Memory B cell (primary cell): ENCODE measurements around the gene NCOA7.
"Not testable (repeated sequence)": the region's sequence is repeated elsewhere in the genome, so short reads cannot be mapped to it uniquely, and the experiment has no call there.

Experiments
- ATAC-seq: fragments of 150-1000 bp; cut with Tn5 transposase; 2 replicates; pipeline ENCODE4 v1.10.0; 2021; ENCODE audit warnings: low read depth, mild to moderate bottlenecking, moderate library complexity
- DNase-seq, 2 donors: peaks; one replicate each; pipeline ENCODE4 v3.0.0; 2022; ENCODE audit warnings: low spot score in 2 of 2
- H3K27ac Mint-ChIP-seq: one replicate; pipeline ENCODE4 v1.8.0; 2022; ENCODE audit warnings: mild to moderate bottlenecking, moderate library complexity, mixed read lengths
- H3K27me3 Mint-ChIP-seq: one replicate; pipeline ENCODE4 v1.8.0; 2022; ENCODE audit warnings: mixed read lengths
- H3K36me3 Mint-ChIP-seq: one replicate; pipeline ENCODE4 v1.8.0; 2022; ENCODE audit warnings: mild to moderate bottlenecking, mixed read lengths
- H3K4me1 Mint-ChIP-seq: one replicate; pipeline ENCODE4 v1.8.0; 2022; ENCODE audit warnings: mixed read lengths
- H3K4me3 Mint-ChIP-seq: one replicate; pipeline ENCODE4 v1.8.0; 2022; ENCODE audit warnings: mild to moderate bottlenecking, moderate library complexity, mixed read lengths
- H3K9me3 Mint-ChIP-seq: one replicate; pipeline ENCODE4 v1.8.0; 2022; ENCODE audit warnings: mixed read lengths

The NCOA7 gene

GRCh38 chr6:125839471-125839870, 48.7 kb downstream of the NCOA7 start:
- Mint-ChIP-seq H3K4me3 (no peak overlapping the region), H3K27me3 (no peaks in the 10 kb centered on the region), H3K9me3 (no peaks in the 10 kb centered on the region), H3K36me3 (peaks cover 8% of the 10 kb centered on the region), H3K4me1 (peaks cover 16% of the 10 kb centered on the region), H3K27ac (no peak overlapping the region)
- ATAC-seq (no peak), DNase-seq (no peak)

- H3K4me3 Mint-ChIP-seq, result no peak overlapping the region
- DNase-seq (no peak), ATAC-seq (no peak)
- peaks cover 8% of the 10 kb centered on the region for H3K36me3 Mint-ChIP-seq
- no peaks in the 10 kb centered on the region for H3K27me3 Mint-ChIP-seq
- H3K9me3 Mint-ChIP-seq, result no peaks in the 10 kb centered on the region
- H3K4me1 Mint-ChIP-seq, result peaks cover 13% of the 10 kb centered on the region
- H3K27ac Mint-ChIP-seq, result no peak overlapping the region
These were observed 49.1 kb downstream of the NCOA7 start for GRCh38 chr6:125839879-125840278.

- Mint-ChIP-seq H3K4me1 (peaks cover 13% of the 10 kb centered on the region), H3K27me3 (no peaks in the 10 kb centered on the region), H3K36me3 (peaks cover 10% of the 10 kb centered on the region), H3K9me3 (no peaks in the 10 kb centered on the region), H3K4me3 (no peak overlapping the region), H3K27ac (no peak overlapping the region)
- DNase-seq (no peak), ATAC-seq (no peak)
These were observed 50.8 kb downstream of the NCOA7 start for GRCh38 chr6:125841356-125842090.

- no peak overlapping the region for H3K4me3 Mint-ChIP-seq
- peaks cover 13% of the 10 kb centered on the region for H3K4me1 Mint-ChIP-seq
- no peaks in the 10 kb centered on the region for H3K27me3 Mint-ChIP-seq
- peaks cover 10% of the 10 kb centered on the region for H3K36me3 Mint-ChIP-seq
- H3K9me3 Mint-ChIP-seq, result no peaks in the 10 kb centered on the region
- DNase-seq (no peak), ATAC-seq (no peak)
- no peak overlapping the region for H3K27ac Mint-ChIP-seq
These were observed 51.4 kb downstream of the NCOA7 start for GRCh38 chr6:125842091-125842626.

GRCh38 chr6:125843593-125843992, 52.8 kb downstream of the NCOA7 start:
- peaks cover 5% of the 10 kb centered on the region for H3K4me1 Mint-ChIP-seq
- no peak overlapping the region for H3K4me3 Mint-ChIP-seq
- no peak for DNase-seq
- H3K36me3 Mint-ChIP-seq, result peaks cover 9% of the 10 kb centered on the region
- H3K9me3 Mint-ChIP-seq, result peaks cover 1% of the 10 kb centered on the region
- H3K27ac Mint-ChIP-seq, result no peak overlapping the region
- ATAC-seq, result no peak
- no peaks in the 10 kb centered on the region for H3K27me3 Mint-ChIP-seq

GRCh38 chr6:125844989-125845388, 54.2 kb downstream of the NCOA7 start:
- Mint-ChIP-seq H3K4me3 (no peak overlapping the region), H3K27me3 (no peaks in the 10 kb centered on the region), H3K4me1 (peaks cover 5% of the 10 kb centered on the region), H3K9me3 (peaks cover 1% of the 10 kb centered on the region), H3K27ac (no peak overlapping the region), H3K36me3 (peaks cover 5% of the 10 kb centered on the region)
- ATAC-seq, result no peak
- no peak for DNase-seq

GRCh38 chr6:125846292-125847024, 55.7 kb downstream of the NCOA7 start:
- ATAC-seq, result no peak
- H3K27ac Mint-ChIP-seq, result no peak overlapping the region
- peaks cover 5% of the 10 kb centered on the region for H3K4me1 Mint-ChIP-seq
- H3K9me3 Mint-ChIP-seq, result peaks cover 1% of the 10 kb centered on the region
- H3K4me3 Mint-ChIP-seq, result no peak overlapping the region
- no peak for DNase-seq
- H3K36me3 Mint-ChIP-seq, result peaks cover 5% of the 10 kb centered on the region
- H3K27me3 Mint-ChIP-seq, result no peaks in the 10 kb centered on the region

GRCh38 chr6:125848286-125848685, 57.5 kb downstream of the NCOA7 start:
- H3K4me3 Mint-ChIP-seq, H3K27ac Mint-ChIP-seq, H3K27me3 Mint-ChIP-seq, DNase-seq, H3K9me3 Mint-ChIP-seq, ATAC-seq, H3K4me1 Mint-ChIP-seq: not testable (repeated sequence)
- H3K36me3 Mint-ChIP-seq, result peaks cover 14% of the 10 kb centered on the region

- Mint-ChIP-seq H3K36me3 (peaks cover 18% of the 10 kb centered on the region), H3K4me1 (peaks cover 10% of the 10 kb centered on the region), H3K4me3 (no peak overlapping the region), H3K9me3 (peaks cover 7% of the 10 kb centered on the region), H3K27me3 (no peaks in the 10 kb centered on the region), H3K27ac (peak overlapping the region; percentile 9)
- no peak for ATAC-seq
- DNase-seq, result no peak
These were observed 59.6 kb downstream of the NCOA7 start for GRCh38 chr6:125850361-125850760.

GRCh38 chr6:125852587-125852986, 61.8 kb downstream of the NCOA7 start:
- no peak for ATAC-seq
- Mint-ChIP-seq H3K36me3 (peaks cover 25% of the 10 kb centered on the region), H3K27me3 (no peaks in the 10 kb centered on the region), H3K9me3 (peaks cover 7% of the 10 kb centered on the region), H3K4me3 (no peak overlapping the region), H3K27ac (no peak overlapping the region), H3K4me1 (peaks cover 10% of the 10 kb centered on the region)
- DNase-seq, result no peak

- peaks cover 10% of the 10 kb centered on the region for H3K4me1 Mint-ChIP-seq
- ATAC-seq (no peak), DNase-seq (no peak)
- H3K27me3 Mint-ChIP-seq, result no peaks in the 10 kb centered on the region
- H3K4me3 Mint-ChIP-seq, result no peak overlapping the region
- H3K9me3 Mint-ChIP-seq, result peaks cover 5% of the 10 kb centered on the region
- H3K27ac Mint-ChIP-seq, result peak overlapping the region; percentile 33
- peaks cover 22% of the 10 kb centered on the region for H3K36me3 Mint-ChIP-seq
These were observed 62.4 kb downstream of the NCOA7 start for GRCh38 chr6:125853168-125853567.

- ATAC-seq, result no peak
- H3K27ac Mint-ChIP-seq, result peak overlapping the region; percentile 33
- no peak overlapping the region for H3K4me3 Mint-ChIP-seq
- peaks cover 10% of the 10 kb centered on the region for H3K4me1 Mint-ChIP-seq
- no peak for DNase-seq
- H3K9me3 Mint-ChIP-seq, result peaks cover 5% of the 10 kb centered on the region
- H3K27me3 Mint-ChIP-seq, result no peaks in the 10 kb centered on the region
- H3K36me3 Mint-ChIP-seq, result peaks cover 23% of the 10 kb centered on the region
These were observed 63.0 kb downstream of the NCOA7 start for GRCh38 chr6:125853756-125854155.

GRCh38 chr6:125854355-125854754, 63.6 kb downstream of the NCOA7 start:
- H3K4me3 Mint-ChIP-seq, result no peak overlapping the region
- H3K4me1 Mint-ChIP-seq, result peaks cover 10% of the 10 kb centered on the region
- H3K27ac Mint-ChIP-seq, result peak overlapping the region; percentile 14
- no peak for ATAC-seq
- peaks cover 25% of the 10 kb centered on the region for H3K36me3 Mint-ChIP-seq
- DNase-seq, result no peak
- peaks cover 5% of the 10 kb centered on the region for H3K9me3 Mint-ChIP-seq
- H3K27me3 Mint-ChIP-seq, result no peaks in the 10 kb centered on the region

GRCh38 chr6:125855783-125856182, 65.0 kb downstream of the NCOA7 start:
- Mint-ChIP-seq H3K4me1 (peaks cover 10% of the 10 kb centered on the region), H3K9me3 (peaks cover 5% of the 10 kb centered on the region), H3K27ac (no peak overlapping the region), H3K27me3 (no peaks in the 10 kb centered on the region), H3K36me3 (peaks cover 25% of the 10 kb centered on the region), H3K4me3 (no peak overlapping the region)
- no peak for DNase-seq
- no peak for ATAC-seq
